ENCODE measurements around the gene CLEC11A.

CLEC11A gene

DNA sequence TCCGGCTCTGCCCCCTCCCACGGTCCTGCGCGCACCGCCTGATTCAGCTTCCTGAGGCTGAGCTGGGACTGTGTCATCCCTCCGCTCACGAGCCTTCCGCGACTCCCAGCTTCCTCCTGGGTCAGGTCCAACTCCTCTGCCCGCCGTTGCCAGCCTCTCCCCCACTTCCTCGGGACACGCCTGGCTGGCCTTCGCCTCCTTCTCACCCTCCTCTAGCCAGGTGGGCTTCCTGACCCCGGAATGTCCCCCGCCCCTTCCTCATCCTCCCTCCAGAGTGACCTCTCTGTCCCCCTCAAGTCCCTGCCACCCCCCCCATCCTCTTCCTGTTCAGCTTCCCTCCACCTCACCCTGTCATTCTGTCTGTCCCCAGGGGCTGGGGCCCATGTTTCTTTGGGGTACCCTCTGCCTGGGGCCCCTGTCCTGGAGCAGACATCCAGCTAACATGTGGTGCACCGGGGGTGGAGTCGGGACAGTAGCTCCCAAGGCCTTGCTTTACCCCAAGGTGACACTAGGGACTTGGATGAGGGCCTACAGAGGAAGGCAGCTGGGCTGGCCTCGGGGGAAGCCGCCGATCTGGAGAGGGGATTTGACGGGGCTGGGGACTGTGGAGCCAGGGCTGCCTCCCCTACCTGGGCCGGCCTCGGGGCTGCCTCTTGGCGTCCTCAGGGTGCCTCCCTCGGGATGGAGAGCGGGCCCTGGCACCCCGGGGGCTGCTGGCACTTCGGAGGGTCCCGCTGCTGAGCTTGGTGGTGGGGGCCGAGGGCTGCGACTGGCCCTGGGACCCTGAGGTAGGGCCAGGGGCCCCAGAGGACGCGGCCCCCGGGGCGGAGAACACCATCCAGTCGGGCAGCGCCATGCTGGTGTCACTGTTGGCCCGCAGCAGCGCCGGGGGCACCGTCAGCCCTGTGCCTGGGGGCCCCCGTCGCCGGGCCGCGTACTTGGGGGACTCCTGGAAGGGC, 20.0 kb upstream of the CLEC11A start:
- TF ChIP-seq, protein P1, sequence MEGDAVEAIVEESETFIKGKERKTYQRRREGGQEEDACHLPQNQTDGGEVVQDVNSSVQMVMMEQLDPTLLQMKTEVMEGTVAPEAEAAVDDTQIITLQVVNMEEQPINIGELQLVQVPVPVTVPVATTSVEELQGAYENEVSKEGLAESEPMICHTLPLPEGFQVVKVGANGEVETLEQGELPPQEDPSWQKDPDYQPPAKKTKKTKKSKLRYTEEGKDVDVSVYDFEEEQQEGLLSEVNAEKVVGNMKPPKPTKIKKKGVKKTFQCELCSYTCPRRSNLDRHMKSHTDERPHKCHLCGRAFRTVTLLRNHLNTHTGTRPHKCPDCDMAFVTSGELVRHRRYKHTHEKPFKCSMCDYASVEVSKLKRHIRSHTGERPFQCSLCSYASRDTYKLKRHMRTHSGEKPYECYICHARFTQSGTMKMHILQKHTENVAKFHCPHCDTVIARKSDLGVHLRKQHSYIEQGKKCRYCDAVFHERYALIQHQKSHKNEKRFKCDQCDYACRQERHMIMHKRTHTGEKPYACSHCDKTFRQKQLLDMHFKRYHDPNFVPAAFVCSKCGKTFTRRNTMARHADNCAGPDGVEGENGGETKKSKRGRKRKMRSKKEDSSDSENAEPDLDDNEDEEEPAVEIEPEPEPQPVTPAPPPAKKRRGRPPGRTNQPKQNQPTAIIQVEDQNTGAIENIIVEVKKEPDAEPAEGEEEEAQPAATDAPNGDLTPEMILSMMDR (IDR thresholded peaks at IDR 0.05; ENCODE audit: insufficient read depth, low read length, missing control alignments) = no peak
- DNase-seq (ENCODE audit: low read depth, low spot score) = no peak
- no peak overlapping the region for H3K4me3 ChIP-seq (ENCODE audit: low read depth, low read length)
- CTCF ChIA-PET = interaction anchor here (0.6 to 7.1 kb wide), 9 partner anchors 11 to 219 kb away, joined by 3 to 75 read pairs (median 4); partner anchors contain the start of gene CLEC11A
- POLR2A ChIA-PET = interaction anchor here (0.9 kb wide), 1 partner anchor 192 kb away, joined by 3 read pairs; the partner anchor contains the start of gene JOSD2

DNA sequence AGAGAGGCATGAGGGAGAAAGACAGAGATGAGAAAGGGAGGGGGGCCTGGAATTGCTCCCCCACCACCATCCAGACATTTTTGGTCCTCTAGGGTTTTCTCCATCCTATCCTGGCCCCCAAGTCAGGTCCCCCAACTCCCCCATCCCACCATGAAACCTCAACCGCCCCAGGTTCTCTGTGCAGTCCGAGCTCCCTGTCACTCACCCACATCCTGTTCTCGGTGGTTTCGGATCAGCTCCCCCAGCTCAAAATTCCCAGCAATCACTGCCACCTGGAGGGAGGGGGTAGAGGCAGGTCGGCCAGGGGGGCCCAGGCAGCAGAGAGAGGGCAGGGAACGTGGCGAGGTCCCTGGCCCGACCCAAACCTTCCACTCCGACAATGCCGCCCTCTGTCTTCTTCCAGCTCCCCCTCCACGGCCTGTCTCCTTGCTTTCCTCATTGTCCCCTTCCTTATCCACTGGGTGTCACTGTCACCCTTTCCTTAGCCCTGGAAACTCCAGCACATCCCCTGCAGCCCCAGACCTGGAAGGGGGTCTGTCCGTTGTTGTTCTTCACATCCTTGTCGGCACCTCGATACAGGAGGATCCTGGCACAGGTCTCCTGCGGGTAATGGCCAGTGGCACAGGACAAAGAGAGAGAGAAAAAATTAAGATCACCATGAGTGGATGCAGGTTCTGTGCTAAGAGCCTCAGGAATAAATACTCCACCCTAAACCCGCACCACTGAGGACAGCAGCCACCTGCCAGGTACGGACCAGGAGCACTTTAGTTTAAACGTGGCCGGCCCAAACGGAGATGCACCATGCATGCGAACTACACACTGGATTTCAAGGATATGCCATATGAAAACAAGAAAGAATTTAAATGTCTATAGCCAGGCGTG, 19.0 kb upstream of the CLEC11A start:
- CTCF ChIA-PET = interaction anchor here (0.7 to 7.1 kb wide), 12 partner anchors 8 to 218 kb away, joined by 3 to 75 read pairs (median 6); partner anchors contain the start of gene CLEC11A
- H3K4me3 ChIP-seq (ENCODE audit: low read depth, low read length) = no peak overlapping the region
- no peak for DNase-seq (ENCODE audit: low read depth, low spot score)
- TF ChIP-seq, protein P1 (IDR thresholded peaks at IDR 0.05; ENCODE audit: insufficient read depth, low read length, missing control alignments) = peak; percentile 11
- POLR2A ChIA-PET = no interaction called here

DNA sequence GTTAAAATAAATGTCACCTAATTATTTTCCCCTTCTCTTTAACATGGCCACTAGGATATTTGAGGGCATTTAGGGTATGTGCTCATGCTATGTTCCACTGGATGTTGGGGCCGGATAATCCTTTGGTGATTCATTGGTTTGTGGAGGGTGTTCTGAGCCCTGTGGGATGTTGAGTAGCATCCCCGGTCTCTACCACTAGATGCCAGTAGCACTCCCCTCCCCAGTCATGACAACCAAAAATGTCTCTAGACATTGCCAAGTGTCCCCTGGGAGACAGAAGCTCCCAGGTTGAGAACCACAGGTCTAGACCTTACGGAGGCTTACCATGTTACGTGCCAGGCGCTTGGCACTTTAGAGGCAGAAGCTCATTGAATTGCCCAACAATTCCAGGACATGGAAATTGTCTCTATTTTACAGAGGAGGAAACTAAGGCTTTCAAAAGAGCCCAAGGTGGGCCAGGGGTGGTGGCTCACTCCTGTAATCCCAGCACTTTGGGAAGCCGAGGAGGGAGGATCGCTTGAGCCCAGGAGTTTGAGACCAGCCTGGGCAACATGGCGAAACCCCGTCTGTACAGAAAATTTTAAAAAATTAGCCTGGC, 17.6 kb upstream of the CLEC11A start:
- POLR2A ChIA-PET = interaction anchor here (0.7 kb wide), 1 partner anchor 19 kb away, joined by 4 read pairs; no protein-coding TSS in a partner anchor
- TF ChIP-seq, protein P1 (IDR thresholded peaks at IDR 0.05; ENCODE audit: insufficient read depth, low read length, missing control alignments) = peak; percentile 84
- no peak for DNase-seq (ENCODE audit: low read depth, low spot score)
- CTCF ChIA-PET = interaction anchor here (0.7 to 7.1 kb wide), 18 partner anchors 9 to 373 kb away, joined by 3 to 75 read pairs (median 6); partner anchors contain the start of gene CLEC11A
- H3K4me3 ChIP-seq (ENCODE audit: low read depth, low read length) = no peak overlapping the region

DNA sequence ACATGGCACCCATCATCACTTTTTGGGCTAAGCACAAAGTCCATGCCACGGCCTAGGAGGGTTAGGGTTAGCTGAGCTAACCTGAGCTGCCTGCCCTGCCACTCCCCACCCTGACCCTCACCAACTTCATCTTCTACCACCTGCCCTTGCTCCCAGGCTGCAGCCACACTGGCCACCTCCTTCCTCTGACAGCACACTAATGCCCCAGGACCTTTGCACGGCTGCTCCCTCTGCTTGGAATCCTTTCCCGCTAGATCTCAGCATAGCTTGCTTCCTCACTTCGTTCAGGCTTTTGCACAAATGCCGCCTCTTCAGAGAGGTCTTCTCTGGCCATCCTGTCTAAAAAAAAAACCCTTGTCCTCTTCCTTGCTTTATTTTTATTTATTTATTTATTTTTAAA, 16.8 kb upstream of the CLEC11A start:
- TF ChIP-seq, protein P1 (IDR thresholded peaks at IDR 0.05; ENCODE audit: insufficient read depth, low read length, missing control alignments) = no peak
- H3K4me3 ChIP-seq (ENCODE audit: low read depth, low read length) = no peak overlapping the region
- ChIA-PET POLR2A (no interaction called here), CTCF (interaction anchor here (0.9 to 7.1 kb wide), 6 partner anchors 10 to 168 kb away, joined by 3 to 75 read pairs (median 12); partner anchors contain the start of gene CLEC11A)
- DNase-seq (ENCODE audit: low read depth, low spot score) = no peak

DNA sequence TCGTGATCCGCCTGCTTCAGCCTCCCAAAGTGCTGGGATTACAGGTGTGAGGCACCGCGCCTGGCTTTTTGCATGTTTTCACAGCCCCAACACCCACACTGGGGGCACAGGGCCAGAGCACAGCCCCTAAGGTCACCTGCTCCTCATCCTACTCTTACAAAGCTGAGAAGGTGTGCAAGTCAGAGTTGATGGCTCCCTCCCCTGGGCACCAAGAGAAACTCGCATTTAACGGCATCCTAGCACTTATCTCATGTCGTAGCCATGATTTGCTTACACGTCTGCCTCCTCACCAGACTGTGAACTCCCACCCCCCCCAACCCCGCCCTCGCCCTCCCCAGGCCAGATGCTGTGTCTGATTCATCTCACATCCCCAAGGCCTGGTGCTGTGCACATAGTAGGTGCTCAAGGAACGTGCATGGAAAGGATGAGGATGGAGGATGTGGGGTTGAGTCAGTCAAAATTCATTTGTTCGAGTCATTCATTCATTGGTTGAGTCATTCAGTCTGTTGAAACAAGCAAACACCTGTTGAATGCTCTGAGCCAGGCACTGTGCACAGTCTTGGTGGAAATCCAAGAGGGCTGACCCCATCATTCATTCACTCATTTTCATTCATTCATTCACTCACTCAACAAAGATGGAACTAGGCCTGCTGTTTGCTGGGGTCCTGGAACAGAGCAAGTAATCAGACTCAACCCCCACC, 14.8 kb upstream of the CLEC11A start:
- ChIA-PET CTCF (interaction anchor here (2.9 to 7.1 kb wide), 2 partner anchors 15 to 75 kb away, joined by 15 to 75 read pairs; partner anchors contain the start of gene CLEC11A), POLR2A (no interaction called here)
- TF ChIP-seq, protein P1 (IDR thresholded peaks at IDR 0.05; ENCODE audit: insufficient read depth, low read length, missing control alignments) = no peak
- no peak for DNase-seq (ENCODE audit: low read depth, low spot score)
- no peak overlapping the region for H3K4me3 ChIP-seq (ENCODE audit: low read depth, low read length)
